SU-DHL-6 (cell line): ENCODE results near the gene NXN.

ENCODE experiments used
- H2AFZ ChIP-seq: fragments of 200-600 bp; sonication (generic); 2 replicates; pipeline ENCODE4 v1.6.1; 2014; ENCODE audit warnings: low read depth, mild to moderate bottlenecking, moderate library complexity, mixed read lengths, antibody characterized with exemption, low read length; ENCODE audit not compliant: severe bottlenecking
- H3F3A ChIP-seq: fragments of 200-600 bp; shearing (Covaris generic); 2 replicates; pipeline ENCODE4 v1.6.0; 2016; ENCODE audit warnings: antibody characterized with exemption, mild to moderate bottlenecking; ENCODE audit not compliant: insufficient read depth
- H3K27ac ChIP-seq: fragments of 200-600 bp; sonication (generic); 2 replicates; pipeline ENCODE4 v1.5.1; 2016; ENCODE audit warnings: low read depth, mild to moderate bottlenecking, low read length, moderate library complexity, mixed read lengths
- H3K27me3 ChIP-seq: fragments of 200-600 bp; sonication (generic), shearing (Covaris generic); 2 replicates; pipeline ENCODE4 v1.6.0; 2014; ENCODE audit warnings: mild to moderate bottlenecking, low read length
- H3K36me3 ChIP-seq: fragments of 200-600 bp; sonication (generic); 2 replicates; pipeline ENCODE4 v1.6.1; 2014; ENCODE audit warnings: mild to moderate bottlenecking, low read length, mixed read lengths
- H3K4me2 ChIP-seq: fragments of 300-600, 200-600 bp; shearing (Covaris generic), sonication (generic); 2 replicates; pipeline ENCODE4 v1.6.0; 2014; ENCODE audit warnings: low read length, low read depth, mild to moderate bottlenecking; ENCODE audit not compliant: poor library complexity, severe bottlenecking
- H3K4me3 ChIP-seq: fragments of 200-600 bp; sonication (generic); 2 replicates; pipeline ENCODE4 v1.5.1; 2014; ENCODE audit warnings: antibody characterized with exemption, low read length, mild to moderate bottlenecking, mixed read lengths; ENCODE audit not compliant: insufficient read depth, poor library complexity, severe bottlenecking
- H3K79me2 ChIP-seq: fragments of 200-600 bp; sonication (generic); 2 replicates; pipeline ENCODE4 v1.6.1; 2014; ENCODE audit warnings: mild to moderate bottlenecking, low read length, moderate library complexity; ENCODE audit not compliant: insufficient read depth
- H3K9ac ChIP-seq: fragments of 200-600 bp; sonication (generic); 2 replicates; pipeline ENCODE4 v1.7.0; 2014; ENCODE audit warnings: mild to moderate bottlenecking, low read length
- H3K9me2 ChIP-seq: fragments of 200-600 bp; sonication (generic); replicated peaks from 2 replicates; pipeline ENCODE4 v1.6.1; 2014; ENCODE audit warnings: low read length; ENCODE audit not compliant: insufficient read depth
- H3K9me3 ChIP-seq: fragments of 200-600 bp; sonication (generic); 2 replicates; pipeline ENCODE4 v1.6.1; 2014; ENCODE audit warnings: low read length, mixed read lengths; ENCODE audit not compliant: insufficient read depth
- H4K20me1 ChIP-seq: fragments of 200-600 bp; sonication (generic); 2 replicates; pipeline ENCODE4 v1.6.1; 2014; ENCODE audit warnings: low read depth, mild to moderate bottlenecking, antibody characterized with exemption, low read length, moderate library complexity, mixed read lengths
- CTCF ChIP-seq: fragments of 200-600 bp; sonication (generic); IDR thresholded peaks from one replicate; pipeline ENCODE4 v1.5.1; 2017; ENCODE audit warnings: antibody characterized with exemption, mild to moderate bottlenecking, low read length, moderate library complexity; ENCODE audit not compliant: insufficient read depth, poor library complexity, severe bottlenecking
- EZH2phosphoT487 ChIP-seq: fragments of 200-600 bp; sonication (generic), shearing (Covaris generic); conservative IDR thresholded peaks from 2 replicates; pipeline ENCODE4 v1.6.1; 2018; ENCODE audit warnings: mild to moderate bottlenecking, antibody characterized with exemption, low read length, moderate library complexity, mixed read lengths

The NXN gene

GRCh38 chr17:819251-819650, 160.3 kb downstream of the NXN start:
- TF ChIP-seq EZH2phosphoT487: no peak
- TF ChIP-seq CTCF: no peak
- no peak overlapping the region for H3K4me3 ChIP-seq
- H3K9me3 ChIP-seq: no peaks in the 10 kb centered on the region
- H2AFZ ChIP-seq: no peak overlapping the region
- no peaks in the 10 kb centered on the region for H3K27me3 ChIP-seq
- H3F3A ChIP-seq: no peaks in the 10 kb centered on the region
- H3K9me2 ChIP-seq: no peaks in the 10 kb centered on the region
- H3K36me3 ChIP-seq: no peaks in the 10 kb centered on the region
- H3K9ac ChIP-seq: no peak overlapping the region
- no peak overlapping the region for H3K27ac ChIP-seq
- no peaks in the 10 kb centered on the region for H4K20me1 ChIP-seq
- no peak overlapping the region for H3K4me2 ChIP-seq
- H3K79me2 ChIP-seq: no peaks in the 10 kb centered on the region

GRCh38 chr17:814371-814770, 165.2 kb downstream of the NXN start:
- Histone ChIP-seq H3K4me3 (no peak overlapping the region), H3K9me3 (no peaks in the 10 kb centered on the region), H3K27me3 (no peaks in the 10 kb centered on the region), H3K36me3 (no peaks in the 10 kb centered on the region), H2AFZ (no peak overlapping the region), H3K9ac (no peak overlapping the region), H3K27ac (no peak overlapping the region), H3K9me2 (no peaks in the 10 kb centered on the region), H4K20me1 (no peaks in the 10 kb centered on the region), H3K4me2 (no peak overlapping the region), H3K79me2 (no peaks in the 10 kb centered on the region), H3F3A (no peaks in the 10 kb centered on the region)
- TF ChIP-seq CTCF (no peak), EZH2phosphoT487 (no peak)

GRCh38 chr17:812638-813204, 166.9 kb downstream of the NXN start:
- H3K79me2 ChIP-seq: no peaks in the 10 kb centered on the region
- H3K27me3 ChIP-seq: no peaks in the 10 kb centered on the region
- H3K36me3 ChIP-seq: no peaks in the 10 kb centered on the region
- H3K9ac ChIP-seq: no peak overlapping the region
- H2AFZ ChIP-seq: no peak overlapping the region
- no peaks in the 10 kb centered on the region for H3K9me2 ChIP-seq
- no peak overlapping the region for H3K27ac ChIP-seq
- H3K4me3 ChIP-seq: no peak overlapping the region
- H4K20me1 ChIP-seq: no peaks in the 10 kb centered on the region
- H3K9me3 ChIP-seq: no peaks in the 10 kb centered on the region
- H3F3A ChIP-seq: no peaks in the 10 kb centered on the region
- H3K4me2 ChIP-seq: no peak overlapping the region
- no peak for TF ChIP-seq CTCF
- TF ChIP-seq EZH2phosphoT487: no peak
